ENCODE data around the gene TIPIN. TPM values are rescaled to one million over a fixed set of nuclear protein-coding genes. Genes with fewer than 3 reads are reported as not detected.

The TIPIN gene
- polyA plus RNA-seq, 1 of the 3 experiments (the other 2 are of a cell fraction), result 5.7 TPM

GRCh38 chr15:66294157-66294931 is 62.1 kb downstream of the TIPIN start:
- CTCF ChIA-PET, result interaction anchor here (0.7 to 3.0 kb wide), 6 partner anchors 13 to 379 kb away, joined by 3 to 12 read pairs (median 4); partner anchors contain the start of gene SNAPC5
- POLR2A ChIA-PET, result interaction anchor here (1.3 kb wide), 1 partner anchor 92 kb away, joined by 3 read pairs; the partner anchor contains the start of gene MAP2K1
- Histone ChIP-seq H3K9me2 (no peaks in the 10 kb centered on the region), H3K4me2 (peak overlapping the region; percentile 95), H3K4me1 (ENCODE audit: control insufficient read depth in 1 of 2, insufficient read depth in 2 of 2, low read depth in 1 of 2, low read length in 1 of 2) (peaks cover 26% of the 10 kb centered on the region in 2 experiments; a peak in 3 of 4 replicates), H3K4me3 (ENCODE audit: low read depth in 2 of 2, low read length in 1 of 2) (peak overlapping the region; percentile 66 to 80), H3K9ac (peak overlapping the region; percentile 82), H3K27ac (ENCODE audit: low read depth in 2 of 2, low read length in 1 of 2) (peak overlapping the region; percentile 75 to 88), H3K9me3 (no peaks in the 10 kb centered on the region), H3K27me3 (ENCODE audit: insufficient read depth) (no peaks in the 10 kb centered on the region), H2AFZ (ENCODE audit: low read depth) (peak overlapping the region; percentile 74; the same call in 1 of the 2 replicates), H3F3A (replicated peaks; ENCODE audit: insufficient read depth) (peaks cover 23% of the 10 kb centered on the region), H3K79me2 (ENCODE audit: insufficient read depth) (peaks cover 21% of the 10 kb centered on the region), H3K36me3 (replicated peaks in 1 of 2; ENCODE audit: control insufficient read depth in 1 of 2, insufficient read depth in 2 of 2, low read length in 1 of 2) (peaks cover 0 to 7% of the 10 kb centered on the region in 2 experiments), H4K20me1 (ENCODE audit: insufficient read depth) (no peaks in the 10 kb centered on the region)
- DNase-seq, result no peak
- WGBS (ENCODE audit: low lambda C conversion rate), result 2% methylated on average over 10 of the region's 16 CpGs
- TF ChIP-seq MAX (IDR thresholded peaks at IDR 0.05; ENCODE audit: low read depth) (peak; percentile 89), IRF3 (IDR thresholded peaks at IDR 0.05; ENCODE audit: low read depth, low read length) (no peak), USF2 (IDR thresholded peaks at IDR 0.05; ENCODE audit: borderline replicate concordance, low read depth, low read length) (no peak), FOSL2 (IDR thresholded peaks at IDR 0.05; ENCODE audit: borderline replicate concordance, low read depth) (0 out of 2 replicates have a peak, but pooled peaks have one; percentile 8), SIN3A (IDR thresholded peaks at IDR 0.05; ENCODE audit: borderline replicate concordance, low read depth, low read length) (peak; percentile 14; the same call in 1 of the 2 replicates), JUND (IDR thresholded peaks at IDR 0.05) (no peak), EP300 (IDR thresholded peaks at IDR 0.05; ENCODE audit: borderline replicate concordance in 1 of 2, low read depth in 1 of 2, low read length in 1 of 2) (no peak; a peak in 1 of 4 replicates), PBX3 (IDR thresholded peaks at IDR 0.05) (no peak), RXRA (IDR thresholded peaks at IDR 0.05; ENCODE audit: borderline replicate concordance, low read depth) (no peak), FOXJ3 (CRISPR knock-in tag; IDR thresholded peaks at IDR 0.05) (no peak), ELF1 (IDR thresholded peaks at IDR 0.05) (no peak), FOXM1 (IDR thresholded peaks at IDR 0.05; ENCODE audit: low read depth) (no peak), RFX5 (IDR thresholded peaks at IDR 0.05; ENCODE audit: low read length) (no peak), REST (IDR thresholded peaks at IDR 0.05; ENCODE audit: low read depth, low read length) (no peak), YY1 (IDR thresholded peaks at IDR 0.05; ENCODE audit: low read depth) (no peak), TCF12 (IDR thresholded peaks at IDR 0.05) (no peak; the same call in 1 of the 2 replicates), SMC3 (IDR thresholded peaks at IDR 0.05; ENCODE audit: low read depth, low read length) (no peak), USF1 (IDR thresholded peaks at IDR 0.05; ENCODE audit: borderline replicate concordance, low read depth) (peak; percentile 27; the same call in 1 of the 2 replicates), ZBTB33 (IDR thresholded peaks at IDR 0.05; ENCODE audit: borderline replicate concordance, low read depth) (no peak), RCOR1 (IDR thresholded peaks at IDR 0.05; ENCODE audit: low read length) (no peak), CHD2 (IDR thresholded peaks at IDR 0.05; ENCODE audit: low read length, partially characterized antibody) (no peak), GABPA (IDR thresholded peaks at IDR 0.05; ENCODE audit: low read depth) (0 out of 2 replicates have a peak, but pooled peaks have one; percentile 14), MEF2A (IDR thresholded peaks at IDR 0.05; ENCODE audit: borderline replicate concordance, low read depth) (no peak)
